Bronchial epithelial cell (primary cell): Measurements from ENCODE around the gene ABCA4. TPM values are rescaled to one million over a fixed set of nuclear protein-coding genes. Genes with fewer than 3 reads are reported as not detected.
"Not testable (repeated sequence)": the region's sequence is repeated elsewhere in the genome, so short reads cannot be mapped to it uniquely, and the experiment has no call there.

Experiments used
- DNase-seq: peaks from one replicate; pipeline ENCODE4 v3.0.0-alpha.2; 2010; ENCODE audit warnings: low read depth
- FAIRE-seq: peaks from 2 replicates; lab custom pipeline; 2011; peaks lifted over from hg19 to GRCh38; lab: Jason Lieb, UNC
- H3K27me3 ChIP-seq: 2 replicates; pipeline ENCODE4 v1.5.1; 2011; ENCODE audit warnings: low read length; ENCODE audit not compliant: control insufficient read depth, insufficient read depth
- H3K36me3 ChIP-seq: 2 replicates; pipeline ENCODE4 v1.5.1; 2011; ENCODE audit warnings: low read length; ENCODE audit not compliant: control insufficient read depth, insufficient read depth
- H3K4me3 ChIP-seq: 2 replicates; pipeline ENCODE4 v1.5.1; 2011; ENCODE audit warnings: mild to moderate bottlenecking, low read depth, low read length, control low read depth
- total RNA-seq: library from RNA; depleted of rRNA; stranded (reverse); fragments of >200 nt; gene quantifications from 2 replicates; pipeline ENCODE4 v1.2.1, GENCODE V29; 2014
- TF ChIP-seq, protein P1 (sequence below): IDR thresholded peaks from 2 replicates; pipeline ENCODE4 v1.5.1; 2011; ENCODE audit warnings: mild to moderate bottlenecking, moderate library complexity, low read length, control low read depth, inconsistent platforms; ENCODE audit not compliant: insufficient read depth, severe bottlenecking

ABCA4 gene
- total RNA-seq, 1 donor from 2014 or later = under 0.01 TPM

DNA sequence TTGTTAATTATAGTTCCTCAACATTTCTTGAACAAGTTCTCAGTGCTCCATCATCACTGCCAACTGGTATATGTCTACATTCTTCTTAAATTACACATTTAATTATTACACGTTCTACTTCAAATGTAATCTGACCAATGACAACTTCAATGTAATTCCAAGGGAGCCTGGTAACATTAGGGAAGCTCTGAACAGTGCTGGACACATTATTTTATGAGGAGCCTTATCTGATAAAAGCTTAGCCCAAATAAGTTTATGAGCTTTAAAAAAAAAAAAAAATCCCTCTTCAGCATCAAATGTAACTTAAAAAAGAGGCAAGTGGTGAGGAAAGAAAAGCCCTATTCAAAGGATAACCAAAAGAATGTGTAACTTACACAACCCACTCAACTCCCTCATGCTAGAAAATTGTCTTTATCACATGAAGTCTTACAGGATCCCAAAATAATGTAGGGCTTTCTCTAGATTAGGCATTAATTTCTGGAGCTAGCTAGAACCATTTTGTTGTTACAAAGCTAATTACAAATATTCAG, 35.2 kb upstream of the ABCA4 start:
- no peak for DNase-seq
- Histone ChIP-seq H3K27me3 (no peaks in the 10 kb centered on the region), H3K4me3 (no peak overlapping the region), H3K36me3 (no peaks in the 10 kb centered on the region)
- TF ChIP-seq, protein P1, sequence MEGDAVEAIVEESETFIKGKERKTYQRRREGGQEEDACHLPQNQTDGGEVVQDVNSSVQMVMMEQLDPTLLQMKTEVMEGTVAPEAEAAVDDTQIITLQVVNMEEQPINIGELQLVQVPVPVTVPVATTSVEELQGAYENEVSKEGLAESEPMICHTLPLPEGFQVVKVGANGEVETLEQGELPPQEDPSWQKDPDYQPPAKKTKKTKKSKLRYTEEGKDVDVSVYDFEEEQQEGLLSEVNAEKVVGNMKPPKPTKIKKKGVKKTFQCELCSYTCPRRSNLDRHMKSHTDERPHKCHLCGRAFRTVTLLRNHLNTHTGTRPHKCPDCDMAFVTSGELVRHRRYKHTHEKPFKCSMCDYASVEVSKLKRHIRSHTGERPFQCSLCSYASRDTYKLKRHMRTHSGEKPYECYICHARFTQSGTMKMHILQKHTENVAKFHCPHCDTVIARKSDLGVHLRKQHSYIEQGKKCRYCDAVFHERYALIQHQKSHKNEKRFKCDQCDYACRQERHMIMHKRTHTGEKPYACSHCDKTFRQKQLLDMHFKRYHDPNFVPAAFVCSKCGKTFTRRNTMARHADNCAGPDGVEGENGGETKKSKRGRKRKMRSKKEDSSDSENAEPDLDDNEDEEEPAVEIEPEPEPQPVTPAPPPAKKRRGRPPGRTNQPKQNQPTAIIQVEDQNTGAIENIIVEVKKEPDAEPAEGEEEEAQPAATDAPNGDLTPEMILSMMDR = no peak
- FAIRE-seq = no peak

DNA sequence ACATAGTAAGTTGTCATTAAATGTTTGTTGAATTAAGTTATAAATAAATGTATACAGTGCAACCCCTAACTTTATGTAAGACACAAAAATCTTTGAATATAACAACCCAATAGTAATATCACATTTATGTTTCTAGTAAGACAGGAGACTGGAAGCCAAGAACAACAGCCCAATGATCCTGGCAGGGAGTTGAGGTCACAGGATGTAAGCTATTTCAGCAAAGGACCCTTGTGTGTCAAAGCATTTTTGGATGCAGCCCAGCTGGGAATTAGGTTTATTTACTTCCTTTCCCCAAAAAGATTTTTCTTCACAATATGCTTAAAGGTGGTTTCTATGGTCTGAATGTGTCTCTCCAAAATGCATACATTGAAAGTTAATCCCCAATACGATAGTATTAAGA, 34.0 kb upstream of the ABCA4 start:
- DNase-seq = no peak
- TF ChIP-seq, protein P1 = no peak
- Histone ChIP-seq H3K36me3 (no peaks in the 10 kb centered on the region), H3K4me3 (no peak overlapping the region), H3K27me3 (no peaks in the 10 kb centered on the region)
- no peak for FAIRE-seq

DNA sequence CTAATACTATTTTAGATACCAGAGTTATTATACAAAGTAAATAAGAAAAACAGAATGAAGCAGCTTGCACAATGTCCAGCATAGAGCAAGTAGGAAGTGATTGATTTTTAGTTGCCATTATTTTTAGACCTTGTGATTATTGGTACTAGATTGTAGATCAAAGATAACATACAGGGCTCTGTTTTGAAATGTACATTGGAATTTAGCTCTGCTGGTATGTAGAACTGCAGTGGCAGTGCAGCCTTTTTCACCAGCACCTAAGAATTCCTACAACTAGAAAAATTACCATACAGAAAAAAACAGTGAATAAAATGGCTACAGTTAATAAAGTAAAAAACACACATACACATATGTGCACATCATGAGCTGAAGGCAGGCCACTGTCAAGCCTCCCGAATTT, 32.2 kb upstream of the ABCA4 start:
- FAIRE-seq (no peak), DNase-seq (no peak)
- Histone ChIP-seq H3K27me3 (no peaks in the 10 kb centered on the region), H3K36me3 (no peaks in the 10 kb centered on the region), H3K4me3 (no peak overlapping the region)
- TF ChIP-seq, protein P1 = no peak

DNA sequence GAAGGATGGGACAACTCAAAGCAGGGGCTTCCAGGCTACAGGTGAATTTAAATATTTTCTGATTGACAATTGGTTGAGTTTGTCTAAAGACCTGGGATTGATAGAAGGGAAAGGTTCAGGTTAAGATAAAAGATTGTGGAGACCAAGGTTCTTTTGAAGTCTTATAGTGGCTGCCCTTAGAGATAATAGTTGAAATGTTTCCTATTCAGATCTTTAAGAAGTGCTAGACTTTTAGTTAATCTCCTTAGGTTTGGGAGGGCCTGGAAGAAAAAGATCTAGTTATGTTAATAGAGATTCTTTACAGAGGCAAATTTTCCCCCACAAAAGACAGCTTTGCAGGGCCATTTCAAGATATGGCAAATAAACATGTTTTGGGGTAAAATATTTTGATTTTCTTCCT, 28.2 kb upstream of the ABCA4 start:
- not testable (repeated sequence) for DNase-seq, H3K36me3 ChIP-seq, H3K27me3 ChIP-seq, FAIRE-seq, H3K4me3 ChIP-seq

DNA sequence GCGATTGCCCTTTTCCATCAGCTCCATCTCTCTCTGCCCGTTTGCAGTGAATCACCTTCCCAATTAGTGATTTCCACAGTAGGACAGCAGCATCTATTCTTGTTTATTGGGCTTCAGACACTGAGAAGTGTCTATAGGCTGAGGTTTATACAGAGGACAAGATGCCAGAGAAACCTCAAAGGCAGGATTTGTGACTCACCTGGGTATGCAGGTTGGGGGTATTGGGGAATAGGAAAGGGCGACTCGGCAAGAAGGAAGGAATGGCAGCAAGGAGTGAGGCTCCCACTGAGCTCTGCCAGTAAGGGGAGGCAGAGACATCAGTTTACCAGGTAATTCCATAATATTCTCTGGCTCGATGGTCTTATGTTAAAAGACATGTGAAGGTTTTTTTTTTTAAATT, 25.3 kb upstream of the ABCA4 start:
- TF ChIP-seq, protein P1 = no peak
- Histone ChIP-seq H3K36me3 (no peaks in the 10 kb centered on the region), H3K27me3 (no peaks in the 10 kb centered on the region), H3K4me3 (no peak overlapping the region)
- FAIRE-seq (no peak), DNase-seq (no peak)

DNA sequence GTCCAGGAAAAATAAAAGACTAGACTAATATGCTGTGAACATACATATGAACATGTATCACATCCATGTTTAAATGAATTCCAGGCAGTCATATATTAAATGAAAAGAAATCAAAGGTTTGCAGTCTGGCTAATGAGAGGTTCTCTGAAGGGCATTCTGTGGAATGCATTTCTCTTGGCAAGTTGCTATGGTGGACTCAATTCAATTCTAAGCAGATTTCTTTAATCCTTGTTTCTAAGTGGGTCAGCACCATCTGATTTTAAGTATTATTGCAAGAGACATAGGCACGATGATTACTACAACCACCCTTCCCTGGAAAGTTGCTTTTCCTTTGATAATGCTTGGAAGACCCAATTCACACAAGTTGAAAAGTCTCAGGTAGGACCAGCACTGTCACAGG, 23.9 kb upstream of the ABCA4 start:
- no peak overlapping the region for H3K4me3 ChIP-seq
- TF ChIP-seq, protein P1 = no peak
- H3K36me3 ChIP-seq = no peaks in the 10 kb centered on the region
- H3K27me3 ChIP-seq = no peaks in the 10 kb centered on the region
- FAIRE-seq = no peak
- DNase-seq = no peak
